Transverse colon (tissue), 4 donors: Measurements from ENCODE around the gene ASB5. TPM values are rescaled to one million over a fixed set of nuclear protein-coding genes. Genes with fewer than 3 reads are reported as not detected.

Experiments used
- DNase-seq: peaks from one replicate; pipeline ENCODE4 v3.0.0-alpha.2; 2019
- H3K27ac ChIP-seq, 4 donors: fragments of 200-600 bp; sonication (generic); 2 replicates each; pipeline ENCODE4 v1.5.1; 2016 to 2018; ENCODE audit warnings: inconsistent platforms in 4 of 4
- H3K27me3 ChIP-seq: fragments of 200-600 bp; sonication (generic); 2 replicates; pipeline ENCODE4 v1.5.1; 2017; ENCODE audit warnings: inconsistent platforms
- H3K36me3 ChIP-seq, 4 donors: fragments of 200-600 bp; sonication (generic); 2 replicates each; pipeline ENCODE4 v1.5.1; 2017 to 2019; ENCODE audit warnings: inconsistent platforms in 4 of 4
- H3K4me1 ChIP-seq, 4 donors: fragments of 200-600 bp; sonication (generic); 2 replicates each; pipeline ENCODE4 v1.5.1; 2017 to 2020; ENCODE audit warnings: inconsistent platforms in 4 of 4
- H3K4me3 ChIP-seq, 4 donors: fragments of 200-600 bp; sonication (generic); 1 replicate in 1 of 4; 2 replicates in 3 of 4; pipeline versions ENCODE4 v1.5.1 to v1.6.1; 2017 to 2019; ENCODE audit warnings: inconsistent platforms in 4 of 4
- H3K9me3 ChIP-seq, 2 donors: fragments of 200-600 bp; sonication (generic); 2 replicates each; pipeline ENCODE4 v1.5.1; 2017 to 2019; ENCODE audit warnings: inconsistent platforms in 2 of 2
- CTCF ChIP-seq, 5 experiments: fragments of 200-600 bp in 3 of 5; fragments of 450-650 bp in 2 of 5; sonication (generic) in 3 of 5; IDR thresholded peaks; 1 replicate in 2 of 5; 2 replicates in 3 of 5; pipeline ENCODE4 v1.5.1; 2016 to 2017; ENCODE audit warnings: antibody characterized with exemption in 5 of 5, inconsistent platforms in 3 of 5, mild to moderate bottlenecking in 2 of 5, moderate library complexity in 1 of 5
- EP300 ChIP-seq: sonication (generic); formaldehyde crosslinking; IDR thresholded peaks from one replicate; pipeline ENCODE4 v1.6.1; 2017; ENCODE audit warnings: antibody characterized with exemption, low read depth
- POLR2A ChIP-seq: fragments of 450-650 bp; IDR thresholded peaks from one replicate; pipeline ENCODE4 v1.6.1; 2016; ENCODE audit warnings: antibody characterized with exemption, mild to moderate bottlenecking, moderate library complexity
- POLR2AphosphoS5 ChIP-seq, 3 donors: sonication (generic); formaldehyde crosslinking; IDR thresholded peaks; one replicate each; pipeline ENCODE4 v1.6.1; 2016; ENCODE audit warnings: antibody characterized with exemption in 3 of 3
- WGBS, 2 donors: methylation state at CpG; one replicate each; pipeline ENCODE4 v1.1.5; 2018; ENCODE audit warnings: low coverage in 1 of 2; 5-methylcytosine and 5-hydroxymethylcytosine counted together
- in situ Hi-C, 4 donors: fragments of 200-750 bp; cut with MboI; loops; one replicate each; pipeline versions ENCODE4 v1.15.0 to v1.15.1; 2017; ENCODE audit warnings: low sequenced_read_pairs in 3 of 4, low pct_ligation_motif_present in 1 of 4, low pct_unique_long_range_greater_than_20kb in 1 of 4
- intact Hi-C: fragments of 100-400 bp; cut with DNase I; formaldehyde crosslinking; loops from one replicate; pipeline ENCODE4 v1.15.1; 2023; ENCODE audit warnings: low total_unique reads
- total RNA-seq, 4 donors: library from RNA; depleted of rRNA; stranded (reverse); fragments of >200 nt; gene quantifications; one replicate each; pipeline ENCODE4 v1.1.0, GENCODE V29; 2016

The ASB5 gene
- total RNA-seq, 4 donors from 2014 or later: 1.4 to 3.8 (median 1.8) TPM; not detected in 1

- DNase-seq: no peak
- Histone ChIP-seq H3K4me1 (no peaks in the 10 kb centered on the region), H3K4me3 (no peak overlapping the region), H3K27me3 (no peaks in the 10 kb centered on the region), H3K27ac (no peak overlapping the region), H3K9me3 (no peaks in the 10 kb centered on the region), H3K36me3 (no peaks in the 10 kb centered on the region)
- TF ChIP-seq POLR2AphosphoS5 (IDR thresholded peaks at IDR 0.05) (no peak), EP300 (no peak), CTCF (IDR thresholded peaks at IDR 0.05) (no peak)
- intact Hi-C loops (no loop called here), in situ Hi-C loops (no loop called here)
Observed at GRCh38 chr4:176262243-176262642, 6.8 kb downstream of the ASB5 start.

- in situ Hi-C loops: no loop called here
- H3K27me3 ChIP-seq: no peaks in the 10 kb centered on the region
- intact Hi-C loops: no loop called here
- no peak for DNase-seq
- 61 to 68% methylated on average over 3 of the region's 3 CpGs for WGBS, 2 donors
- H3K27ac ChIP-seq: peak overlapping the region in 1 of 4 donors; percentile 50
- no peaks in the 10 kb centered on the region for H3K4me1 ChIP-seq
- no peaks in the 10 kb centered on the region for H3K36me3 ChIP-seq
- no peak for TF ChIP-seq EP300
- TF ChIP-seq POLR2A: no peak
- no peak for TF ChIP-seq POLR2AphosphoS5 (IDR thresholded peaks at IDR 0.05)
- no peak for TF ChIP-seq CTCF (IDR thresholded peaks at IDR 0.05)
- no peak overlapping the region for H3K4me3 ChIP-seq
- H3K9me3 ChIP-seq: no peaks in the 10 kb centered on the region
Observed at GRCh38 chr4:176261481-176261880, 7.5 kb downstream of the ASB5 start.

- H3K27me3 ChIP-seq: no peaks in the 10 kb centered on the region
- intact Hi-C loops: no loop called here
- WGBS, 2 donors: 90 to 96% methylated on average over 3 of the region's 3 CpGs
- no peak for DNase-seq
- no peaks in the 10 kb centered on the region for H3K4me1 ChIP-seq
- TF ChIP-seq POLR2AphosphoS5 (IDR thresholded peaks at IDR 0.05) (no peak), POLR2A (no peak), EP300 (no peak), CTCF (IDR thresholded peaks at IDR 0.05) (no peak)
- in situ Hi-C loops: no loop called here
- H3K4me3 ChIP-seq: no peak overlapping the region
- no peaks in the 10 kb centered on the region for H3K9me3 ChIP-seq
- H3K36me3 ChIP-seq: no peaks in the 10 kb centered on the region
- H3K27ac ChIP-seq: peak overlapping the region in 2 of 4 donors; percentile 50
Observed at GRCh38 chr4:176261018-176261417, 8.0 kb downstream of the ASB5 start.

GRCh38 chr4:176259330-176260090 is 9.5 kb downstream of the ASB5 start:
- no peaks in the 10 kb centered on the region for H3K27me3 ChIP-seq
- no peak overlapping the region for H3K4me3 ChIP-seq
- H3K36me3 ChIP-seq: no peaks in the 10 kb centered on the region
- H3K4me1 ChIP-seq: no peaks in the 10 kb centered on the region
- TF ChIP-seq POLR2A (no peak), EP300 (no peak), CTCF (IDR thresholded peaks at IDR 0.05) (no peak), POLR2AphosphoS5 (IDR thresholded peaks at IDR 0.05) (no peak)
- peak overlapping the region in 3 of 4 donors; percentile 39 to 50 (median 43) for H3K27ac ChIP-seq
- H3K9me3 ChIP-seq: no peaks in the 10 kb centered on the region
- 70 to 75% methylated on average over 4 to 5 of the region's 5 CpGs for WGBS, 2 donors
- no peak for DNase-seq
- in situ Hi-C loops (no loop called here), intact Hi-C loops (no loop called here)
